ENCODE measurements around the gene DNAH14. TPM values are rescaled to one million over a fixed set of nuclear protein-coding genes. Genes with fewer than 3 reads are reported as not detected.

DNAH14 gene
- total and polyA plus RNA-seq, 2 donors (not counting 1 experiment from before 2014, with no cell fraction given): not detected

GRCh38 chr1:224928906-224929305 lies 569 bp upstream of the DNAH14 start:
- no peaks in the 10 kb centered on the region for H3K79me2 ChIP-seq (ENCODE audit: control insufficient read depth, insufficient read depth, low read length)
- H3K27me3 Mint-ChIP-seq: peaks cover 32% of the 10 kb centered on the region
- H3K4me3 Mint-ChIP-seq: no peak overlapping the region
- TF ChIP-seq CTCF (IDR thresholded peaks at IDR 0.05) (no peak), EZH2 (IDR thresholded peaks at IDR 0.05; ENCODE audit: borderline replicate concordance, insufficient read depth, low read depth, low read length, poor library complexity, severe bottlenecking) (no peak)
- no peak overlapping the region for H3K27ac Mint-ChIP-seq
- POLR2A ChIA-PET: no interaction called here
- CTCF ChIA-PET: no interaction called here
- no peak overlapping the region for H3K27ac ChIP-seq (ENCODE audit: low read length in 2 of 2)
- H3K4me1 Mint-ChIP-seq: peaks cover 5% of the 10 kb centered on the region
- H3K27me3 ChIP-seq (replicated peaks in 1 of 4; ENCODE audit: control extremely low read depth in 1 of 4, control insufficient read depth in 3 of 4, insufficient read depth in 4 of 4, low read length in 3 of 4): peaks cover 0 to 9% (median 4%) of the 10 kb centered on the region in 4 experiments
- H3K36me3 ChIP-seq (replicated peaks in 1 of 2; ENCODE audit: control extremely low read depth in 1 of 2, control insufficient read depth in 1 of 2, extremely low read depth in 1 of 2, insufficient read depth in 2 of 2, low read length in 1 of 2): no peaks in the 10 kb centered on the region
- H3K9ac ChIP-seq (ENCODE audit: low read length): no peak overlapping the region
- peaks cover 0 to 4% of the 10 kb centered on the region in 2 donors for H3K4me1 ChIP-seq (ENCODE audit: control insufficient read depth in 2 of 2, insufficient read depth in 2 of 2, low read length in 2 of 2)
- H4K20me1 ChIP-seq (ENCODE audit: control insufficient read depth, insufficient read depth, low read length, poor library complexity, severe bottlenecking): no peaks in the 10 kb centered on the region
- H3K9me3 Mint-ChIP-seq (ENCODE audit: insufficient read depth): peaks cover 16% of the 10 kb centered on the region
- intact Hi-C loops (cut with micrococcal nuclease): no loop called here
- DNase-seq (no peak), ATAC-seq (ENCODE audit: low read depth) (no peak)
- H3K4me3 ChIP-seq (ENCODE audit: control extremely low read depth in 1 of 5, extremely low read depth in 1 of 5, insufficient read depth in 1 of 5, low read depth in 2 of 5, low read length in 4 of 5): no peak overlapping the region
- no peak overlapping the region for H3K4me2 ChIP-seq (replicated peaks; ENCODE audit: low read depth, low read length, poor library complexity, severe bottlenecking)
- 100% methylated on average over 1 of the region's 4 CpGs for WGBS (ENCODE audit: insufficient coverage)
- no peak overlapping the region for H2AFZ ChIP-seq (ENCODE audit: insufficient read depth, low read depth, low read length, poor library complexity, severe bottlenecking)
- H3K9me3 ChIP-seq (ENCODE audit: control extremely low read depth in 1 of 3, control insufficient read depth in 2 of 3, insufficient read depth in 1 of 3, low read length in 2 of 3): peaks cover 5 to 13% (median 6%) of the 10 kb centered on the region in 3 donors

- Histone ChIP-seq H4K20me1 (ENCODE audit: control insufficient read depth, insufficient read depth, low read length, poor library complexity, severe bottlenecking) (no peaks in the 10 kb centered on the region), H3K9me3 (ENCODE audit: control extremely low read depth in 1 of 3, control insufficient read depth in 2 of 3, insufficient read depth in 1 of 3, low read length in 2 of 3) (peaks cover 5 to 27% (median 11%) of the 10 kb centered on the region in 3 donors), H3K27ac (ENCODE audit: low read length in 2 of 2) (no peak overlapping the region), H3K27me3 (replicated peaks in 1 of 4; ENCODE audit: control extremely low read depth in 1 of 4, control insufficient read depth in 3 of 4, insufficient read depth in 4 of 4, low read length in 3 of 4) (peaks cover 0 to 9% (median 4%) of the 10 kb centered on the region in 4 experiments), H3K79me2 (ENCODE audit: control insufficient read depth, insufficient read depth, low read length) (no peaks in the 10 kb centered on the region), H3K36me3 (replicated peaks in 1 of 2; ENCODE audit: control extremely low read depth in 1 of 2, control insufficient read depth in 1 of 2, extremely low read depth in 1 of 2, insufficient read depth in 2 of 2, low read length in 1 of 2) (no peaks in the 10 kb centered on the region), H3K9ac (ENCODE audit: low read length) (no peak overlapping the region), H3K4me3 (ENCODE audit: control extremely low read depth in 1 of 5, extremely low read depth in 1 of 5, insufficient read depth in 1 of 5, low read depth in 2 of 5, low read length in 4 of 5) (no peak overlapping the region), H2AFZ (ENCODE audit: insufficient read depth, low read depth, low read length, poor library complexity, severe bottlenecking) (no peak overlapping the region), H3K4me1 (ENCODE audit: control insufficient read depth in 2 of 2, insufficient read depth in 2 of 2, low read length in 2 of 2) (peaks cover 0 to 4% of the 10 kb centered on the region in 2 donors), H3K4me2 (replicated peaks; ENCODE audit: low read depth, low read length, poor library complexity, severe bottlenecking) (no peak overlapping the region)
- no CpG with 5 or more reads among the region's 1 CpG for WGBS (ENCODE audit: insufficient coverage)
- H3K4me1 Mint-ChIP-seq: peaks cover 5% of the 10 kb centered on the region
- ChIA-PET CTCF (no interaction called here), POLR2A (no interaction called here)
- intact Hi-C loops (cut with micrococcal nuclease): no loop called here
- H3K9me3 Mint-ChIP-seq (ENCODE audit: insufficient read depth): peaks cover 27% of the 10 kb centered on the region
- no peak overlapping the region for H3K27ac Mint-ChIP-seq
- ATAC-seq (ENCODE audit: low read depth) (no peak), DNase-seq (no peak)
- peaks cover 32% of the 10 kb centered on the region for H3K27me3 Mint-ChIP-seq
- no peak overlapping the region for H3K4me3 Mint-ChIP-seq
- no peak for TF ChIP-seq EZH2 (IDR thresholded peaks at IDR 0.05; ENCODE audit: borderline replicate concordance, insufficient read depth, low read depth, low read length, poor library complexity, severe bottlenecking)
- no peak for TF ChIP-seq CTCF (IDR thresholded peaks at IDR 0.05)
Observed at GRCh38 chr1:224931605-224932004, 2.1 kb downstream of the DNAH14 start.

Measured in B cell (primary cell).